ENCODE measurements around the gene C1R.
"Not testable (repeated sequence)": the region's sequence is repeated elsewhere in the genome, so short reads cannot be mapped to it uniquely, and the experiment has no call there.

Gene C1R

DNA sequence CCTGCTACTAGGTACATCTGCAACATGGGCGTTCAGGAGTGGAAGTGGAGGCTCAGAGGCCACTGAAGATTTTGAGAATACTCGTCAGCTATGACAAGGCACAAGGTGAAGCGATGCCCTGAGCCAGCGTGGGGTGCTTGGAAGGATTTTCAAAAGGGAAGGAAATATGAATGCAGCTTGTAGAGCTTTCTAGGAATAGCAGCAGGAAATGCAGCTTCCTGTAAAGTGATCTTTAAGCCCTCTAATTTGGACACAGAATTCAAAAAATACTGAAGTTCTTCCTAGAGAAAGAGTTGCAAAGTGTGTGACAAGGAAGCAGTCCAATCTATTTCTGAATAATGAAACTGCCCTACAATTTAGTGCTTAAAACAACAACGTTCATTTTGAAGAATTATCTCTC, 44.9 kb downstream of the C1R start:
- H3K27me3 Mint-ChIP-seq = peaks cover 0 to 9% of the 10 kb centered on the region in 2 donors
- H3K4me3 Mint-ChIP-seq = no peak overlapping the region
- ATAC-seq (replicated peaks) (no peak), DNase-seq (no peak)
- no peaks in the 10 kb centered on the region for H3K9me3 Mint-ChIP-seq
- no peaks in the 10 kb centered on the region for H3K36me3 Mint-ChIP-seq (ENCODE audit: insufficient read depth)
- peaks cover 2 to 3% of the 10 kb centered on the region in 2 donors for H3K4me1 Mint-ChIP-seq (ENCODE audit: low read depth in 2 of 2)
- no peak overlapping the region for H3K27ac Mint-ChIP-seq

GRCh38 chr12:7046383-7047105, 45.7 kb downstream of the C1R start:
- no peaks in the 10 kb centered on the region for H3K9me3 Mint-ChIP-seq
- H3K27ac Mint-ChIP-seq = no peak overlapping the region
- no peaks in the 10 kb centered on the region for H3K36me3 Mint-ChIP-seq (ENCODE audit: insufficient read depth)
- peaks cover 0 to 10% of the 10 kb centered on the region in 2 donors for H3K27me3 Mint-ChIP-seq
- no peak overlapping the region for H3K4me3 Mint-ChIP-seq
- ATAC-seq (replicated peaks) (no peak), DNase-seq (no peak)
- H3K4me1 Mint-ChIP-seq (ENCODE audit: low read depth in 2 of 2) = peaks cover 2 to 3% of the 10 kb centered on the region in 2 donors

DNA sequence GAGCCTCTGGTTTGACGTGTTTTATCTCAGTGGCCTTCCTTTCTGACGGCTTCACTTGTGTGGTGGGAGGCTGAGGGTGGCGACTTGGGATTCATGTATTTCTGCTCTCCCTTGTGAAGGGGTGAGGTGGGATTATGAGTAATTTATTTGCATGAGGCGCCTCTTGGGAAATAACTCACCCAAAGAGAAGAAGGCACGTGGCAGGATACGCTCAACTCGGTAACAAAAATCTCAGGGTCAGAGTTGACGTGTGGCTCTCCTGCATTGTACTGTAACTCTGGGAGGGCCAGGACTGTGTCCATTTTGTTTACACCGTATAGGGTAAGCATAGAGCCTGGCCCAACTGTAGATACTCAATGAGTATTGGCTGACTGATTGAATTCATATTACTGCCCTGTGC, 46.3 kb downstream of the C1R start:
- peaks cover 2 to 3% of the 10 kb centered on the region in 2 donors for H3K4me1 Mint-ChIP-seq (ENCODE audit: low read depth in 2 of 2)
- DNase-seq = no peak
- no peak overlapping the region for H3K4me3 Mint-ChIP-seq
- no peak overlapping the region for H3K27ac Mint-ChIP-seq
- no peaks in the 10 kb centered on the region for H3K9me3 Mint-ChIP-seq
- H3K36me3 Mint-ChIP-seq (ENCODE audit: insufficient read depth) = no peaks in the 10 kb centered on the region
- no peak for ATAC-seq (replicated peaks)
- H3K27me3 Mint-ChIP-seq = peaks cover 0 to 5% of the 10 kb centered on the region in 2 donors

DNA sequence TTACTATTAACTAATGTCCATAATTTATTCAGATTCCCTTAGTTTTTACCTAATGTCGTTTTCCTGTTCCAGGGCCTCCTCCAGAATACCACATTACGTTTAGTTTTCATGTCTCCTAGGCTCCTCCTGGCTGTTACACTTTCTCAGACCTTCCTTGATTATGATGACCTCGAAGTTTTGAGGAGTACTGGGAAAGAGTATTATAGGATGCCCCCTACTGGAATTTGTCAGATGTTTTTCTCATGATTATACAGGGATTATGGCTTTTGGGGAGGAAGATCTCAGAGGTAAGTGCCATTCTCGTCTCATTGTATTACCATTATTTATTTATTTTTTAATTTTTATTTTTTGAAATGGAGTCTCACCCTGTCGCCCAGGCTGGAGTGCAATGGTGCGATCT, 49.4 kb downstream of the C1R start:
- H3K9me3 Mint-ChIP-seq = no peaks in the 10 kb centered on the region
- H3K4me1 Mint-ChIP-seq (ENCODE audit: low read depth in 2 of 2) = peaks cover 2 to 3% of the 10 kb centered on the region in 2 donors
- no peaks in the 10 kb centered on the region for H3K36me3 Mint-ChIP-seq (ENCODE audit: insufficient read depth)
- DNase-seq = no peak
- ATAC-seq (replicated peaks) = no peak
- no peak overlapping the region for H3K27ac Mint-ChIP-seq
- H3K27me3 Mint-ChIP-seq = peaks cover 0 to 5% of the 10 kb centered on the region in 2 donors
- H3K4me3 Mint-ChIP-seq = no peak overlapping the region

DNA sequence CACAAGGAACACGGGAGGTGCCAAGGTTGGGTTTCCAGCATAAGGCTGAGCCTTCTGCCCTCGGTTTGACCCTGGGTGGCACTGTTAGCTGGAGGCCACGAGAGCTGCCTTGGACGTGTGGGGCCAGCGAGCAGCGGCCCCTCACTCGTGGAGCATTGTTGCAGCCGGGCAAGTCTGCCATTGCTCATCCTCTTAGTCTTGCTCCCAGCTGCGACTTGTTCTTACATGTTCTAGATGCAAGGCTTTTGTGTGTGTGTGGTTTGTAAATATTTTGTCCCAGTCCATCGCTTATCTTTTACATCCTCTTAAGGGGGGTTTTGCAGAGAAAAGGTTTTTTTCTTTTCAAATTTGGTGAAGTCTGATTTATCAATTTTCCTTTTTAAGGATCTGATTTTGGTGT, 52.8 kb downstream of the C1R start:
- Mint-ChIP-seq H3K9me3 (no peaks in the 10 kb centered on the region), H3K27ac (no peak overlapping the region), H3K36me3 (ENCODE audit: insufficient read depth) (no peaks in the 10 kb centered on the region), H3K4me1 (ENCODE audit: low read depth in 2 of 2) (peaks cover 6 to 8% of the 10 kb centered on the region in 2 donors), H3K4me3 (no peak overlapping the region), H3K27me3 (peaks cover 0 to 5% of the 10 kb centered on the region in 2 donors)
- ATAC-seq (replicated peaks) (no peak), DNase-seq (no peak)

DNA sequence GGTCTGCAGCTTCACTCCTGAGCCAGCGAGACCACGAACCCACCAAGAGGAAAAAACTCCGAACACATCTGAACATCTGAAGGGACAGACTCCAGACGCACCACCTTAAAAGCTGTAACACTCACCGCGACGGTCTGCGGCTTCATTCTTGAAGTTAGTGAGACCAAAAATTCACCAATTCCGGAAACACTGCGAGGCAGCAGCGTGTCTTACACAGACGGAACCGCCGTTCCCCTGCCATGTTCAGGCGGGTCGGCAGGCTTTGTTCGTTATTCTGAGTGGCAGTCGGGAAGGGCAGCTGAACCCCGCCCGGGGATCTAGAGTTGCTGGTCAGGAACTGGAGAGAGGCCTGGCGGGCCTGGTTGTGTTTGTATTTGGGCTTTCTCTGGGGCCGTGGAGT, 53.7 kb downstream of the C1R start:
- no peak overlapping the region for H3K4me3 Mint-ChIP-seq
- H3K4me1 Mint-ChIP-seq (ENCODE audit: low read depth in 2 of 2) = peaks cover 6 to 8% of the 10 kb centered on the region in 2 donors
- no peaks in the 10 kb centered on the region for H3K36me3 Mint-ChIP-seq (ENCODE audit: insufficient read depth)

DNA sequence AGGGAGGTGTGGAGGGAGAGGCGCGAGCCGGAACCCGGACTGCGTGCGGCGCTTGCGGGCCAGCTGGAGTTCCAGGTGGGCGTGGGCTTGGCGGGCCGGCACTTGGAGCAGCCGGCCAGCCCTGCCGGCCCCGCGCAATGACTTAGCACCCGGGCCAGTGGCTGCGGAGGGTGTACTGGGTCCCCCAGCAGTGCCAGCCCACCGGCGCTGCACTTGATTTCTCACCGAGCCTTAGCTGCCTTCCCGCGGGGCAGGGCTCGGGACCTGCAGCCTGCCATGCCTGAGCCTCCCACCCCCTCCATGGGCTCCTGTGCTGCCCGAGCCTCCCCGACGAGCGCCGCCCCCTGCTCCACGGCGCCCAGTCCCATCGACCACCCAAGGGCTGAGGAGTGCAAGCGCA, 54.8 kb downstream of the C1R start:
- not testable (repeated sequence) for H3K36me3 Mint-ChIP-seq (ENCODE audit: insufficient read depth); H3K27ac Mint-ChIP-seq; ATAC-seq (replicated peaks); DNase-seq; H3K27me3 Mint-ChIP-seq; H3K4me3 Mint-ChIP-seq; H3K9me3 Mint-ChIP-seq; H3K4me1 Mint-ChIP-seq (ENCODE audit: low read depth in 2 of 2)

More for the DNA sequence above, 53.7 kb downstream of the C1R start:
- H3K9me3 Mint-ChIP-seq = no peaks in the 10 kb centered on the region
- DNase-seq (no peak), ATAC-seq (replicated peaks) (no peak)
- H3K27me3 Mint-ChIP-seq = peaks cover 0 to 5% of the 10 kb centered on the region in 2 donors
- H3K27ac Mint-ChIP-seq = no peak overlapping the region

GRCh38 chr12:7035463-7035862, 56.8 kb downstream of the C1R start:
- H3K27ac Mint-ChIP-seq = no peak overlapping the region
- H3K4me3 Mint-ChIP-seq = no peak overlapping the region
- peaks cover 5 to 6% of the 10 kb centered on the region in 2 donors for H3K4me1 Mint-ChIP-seq (ENCODE audit: low read depth in 2 of 2)
- peaks cover 7 to 12% of the 10 kb centered on the region in 2 donors for H3K27me3 Mint-ChIP-seq
- H3K36me3 Mint-ChIP-seq (ENCODE audit: insufficient read depth) = no peaks in the 10 kb centered on the region
- no peak for DNase-seq
- no peaks in the 10 kb centered on the region for H3K9me3 Mint-ChIP-seq
- no peak for ATAC-seq (replicated peaks)

DNA sequence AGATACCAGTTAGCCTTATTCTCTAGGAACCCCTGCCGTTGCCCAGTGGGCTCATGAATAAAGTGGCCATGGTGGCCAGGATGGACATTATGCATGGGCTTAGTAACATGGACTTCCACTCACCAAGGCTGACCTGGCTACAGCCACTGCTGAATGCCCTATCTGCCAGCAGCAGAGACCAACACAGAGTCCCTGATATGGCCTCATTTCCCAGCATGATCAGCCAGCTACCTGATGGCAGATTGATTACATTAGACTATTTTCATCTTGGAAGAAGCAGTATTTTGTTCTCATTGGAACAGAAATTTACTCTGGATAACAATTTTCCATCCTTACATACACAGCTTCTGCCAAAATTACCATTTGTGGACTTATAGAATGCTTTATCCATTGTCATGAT, 57.8 kb downstream of the C1R start:
- no peak overlapping the region for H3K4me3 Mint-ChIP-seq
- H3K36me3 Mint-ChIP-seq (ENCODE audit: insufficient read depth) = no peaks in the 10 kb centered on the region
- no peaks in the 10 kb centered on the region for H3K9me3 Mint-ChIP-seq
- H3K27ac Mint-ChIP-seq = no peak overlapping the region
- DNase-seq = no peak
- peaks cover 7 to 12% of the 10 kb centered on the region in 2 donors for H3K27me3 Mint-ChIP-seq
- H3K4me1 Mint-ChIP-seq (ENCODE audit: low read depth in 2 of 2) = peaks cover 5 to 6% of the 10 kb centered on the region in 2 donors
- ATAC-seq (replicated peaks) = no peak

DNA sequence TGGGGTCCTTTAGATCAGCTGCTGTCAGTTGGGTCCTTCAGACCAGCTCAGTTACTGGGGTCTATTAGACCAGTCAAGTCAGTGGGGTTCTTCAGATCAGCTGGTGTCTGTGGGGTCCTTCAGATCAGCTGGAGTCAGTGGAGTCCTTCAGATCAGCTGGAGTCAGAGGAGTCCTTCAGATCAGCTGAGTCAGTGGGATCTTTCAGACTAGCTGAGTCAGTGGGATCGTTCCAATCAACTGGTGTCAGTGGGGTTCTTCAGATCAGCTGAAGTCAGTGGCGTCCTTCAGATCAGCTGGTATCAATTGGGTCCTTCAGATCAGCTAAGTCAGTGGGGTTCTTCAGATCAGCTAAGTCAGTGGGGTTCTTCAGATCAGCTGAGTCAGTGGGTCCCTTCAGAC, 59.3 kb downstream of the C1R start:
- Mint-ChIP-seq H3K4me3 (no peak overlapping the region), H3K27ac (no peak overlapping the region), H3K4me1 (ENCODE audit: low read depth in 2 of 2) (peaks cover 5 to 6% of the 10 kb centered on the region in 2 donors), H3K27me3 (peaks cover 7 to 12% of the 10 kb centered on the region in 2 donors), H3K36me3 (ENCODE audit: insufficient read depth) (no peaks in the 10 kb centered on the region), H3K9me3 (no peaks in the 10 kb centered on the region)
- DNase-seq (no peak), ATAC-seq (replicated peaks) (no peak)

- H3K9me3 Mint-ChIP-seq = no peaks in the 10 kb centered on the region
- peaks cover 7 to 12% of the 10 kb centered on the region in 2 donors for H3K27me3 Mint-ChIP-seq
- ATAC-seq (replicated peaks) (no peak), DNase-seq (no peak)
- no peaks in the 10 kb centered on the region for H3K36me3 Mint-ChIP-seq (ENCODE audit: insufficient read depth)
- H3K4me1 Mint-ChIP-seq (ENCODE audit: low read depth in 2 of 2) = no peaks in the 10 kb centered on the region
- no peak overlapping the region for H3K4me3 Mint-ChIP-seq
- H3K27ac Mint-ChIP-seq = no peak overlapping the region
These were observed 60.9 kb downstream of the C1R start for GRCh38 chr12:7031306-7031705.
